Gastroesophageal sphincter (tissue), 3 donors: ENCODE results near the gene LYRM4.

Source experiments
- CTCF ChIP-seq, 4 experiments: fragments of 200-600 bp in 2 of 4; fragments of 450-650 bp in 2 of 4; sonication (generic) in 1 of 4; IDR thresholded peaks; one replicate each; pipeline ENCODE4 v1.5.1; 2017 to 2019; ENCODE audit warnings: antibody characterized with exemption in 4 of 4, mild to moderate bottlenecking in 2 of 4, moderate library complexity in 2 of 4
- EP300 ChIP-seq: sonication (generic); formaldehyde crosslinking; IDR thresholded peaks from one replicate; pipeline ENCODE4 v1.6.1; 2017; ENCODE audit warnings: antibody characterized with exemption, mild to moderate bottlenecking
- POLR2AphosphoS5 ChIP-seq: sonication (generic); formaldehyde crosslinking; IDR thresholded peaks from one replicate; pipeline ENCODE4 v1.6.1; 2017; ENCODE audit warnings: antibody characterized with exemption

- TF ChIP-seq CTCF (IDR thresholded peaks at IDR 0.05) = no peak
- TF ChIP-seq EP300 = no peak
- no peak for TF ChIP-seq POLR2AphosphoS5
Measured at GRCh38 chr6:5172897-5173474, 87.8 kb downstream of the LYRM4 start.
